COLO668 (cell line): Measurements from ENCODE around the gene MRPL27.
"Not testable (repeated sequence)": the region's sequence is repeated elsewhere in the genome, so short reads cannot be mapped to it uniquely, and the experiment has no call there.

Experiments
- DNase-seq: peaks from one replicate; lab custom pipeline; 2025; ENCODE audit not compliant: unreplicated experiment; lab: John Stamatoyannopoulos, UW

Gene MRPL27

GRCh38 chr17:50372758-50373556 lies at the start of gene MRPL27, which contains the start of gene EME1:
Gene MRPL27 (minus strand): TSS chr17:50373184. CDS start chr17:50373170, 14 bp downstream.
Gene EME1 (plus strand): TSS chr17:50373229. CDS start chr17:50375209, 1,980 bp downstream.
- peak; percentile 76 for DNase-seq

GRCh38 chr17:50422738-50423137 lies 49.8 kb upstream of the MRPL27 start:
- no peak for DNase-seq

- no peak for DNase-seq
These were observed 48.5 kb upstream of the MRPL27 start for GRCh38 chr17:50421308-50422051.

- no peak for DNase-seq
These were observed 47.6 kb upstream of the MRPL27 start for GRCh38 chr17:50420419-50421112.

- DNase-seq: not testable (repeated sequence)
These were observed 46.6 kb upstream of the MRPL27 start for GRCh38 chr17:50419577-50419976.

GRCh38 chr17:50414808-50415207 lies 41.8 kb upstream of the MRPL27 start:
- DNase-seq: no peak

GRCh38 chr17:50412188-50412732 lies 39.3 kb upstream of the MRPL27 start:
- no peak for DNase-seq

GRCh38 chr17:50407921-50408320 lies 34.9 kb upstream of the MRPL27 start:
- no peak for DNase-seq

- no peak for DNase-seq
These were observed 33.6 kb upstream of the MRPL27 start for GRCh38 chr17:50406578-50406977.

- not testable (repeated sequence) for DNase-seq
These were observed 32.4 kb upstream of the MRPL27 start for GRCh38 chr17:50405351-50405750.

GRCh38 chr17:50399591-50399990 lies 26.6 kb upstream of the MRPL27 start:
- not testable (repeated sequence) for DNase-seq

GRCh38 chr17:50398672-50399071 lies 25.7 kb upstream of the MRPL27 start:
- DNase-seq: not testable (repeated sequence)

- no peak for DNase-seq
These were observed 24.9 kb upstream of the MRPL27 start for GRCh38 chr17:50397919-50398285.

GRCh38 chr17:50397111-50397918 lies 24.3 kb upstream of the MRPL27 start, which contains the start of gene LRRC59:
Gene LRRC59 (minus strand): TSS chr17:50397523. CDS start chr17:50397317, 206 bp downstream.
- DNase-seq: peak; percentile 82

- DNase-seq: peak; percentile 44
These were observed 23.5 kb upstream of the MRPL27 start for GRCh38 chr17:50396261-50397110.

- DNase-seq: no peak
These were observed 21.7 kb upstream of the MRPL27 start for GRCh38 chr17:50394711-50395110.

- DNase-seq: no peak
These were observed 20.7 kb upstream of the MRPL27 start for GRCh38 chr17:50393700-50394099.

GRCh38 chr17:50392621-50393020 lies 19.6 kb upstream of the MRPL27 start:
- no peak for DNase-seq

GRCh38 chr17:50389534-50389933 lies 16.6 kb upstream of the MRPL27 start:
- no peak for DNase-seq
